ENCODE data around the gene OR51E2.

GRCh38 chr11:4645974-4646373 lies 51.7 kb downstream of the OR51E2 start:
- TF ChIP-seq CTCF (IDR thresholded peaks at IDR 0.05) (no peak), POLR2A (IDR thresholded peaks at IDR 0.05) (no peak)

Data from esophagus squamous epithelium (tissue), 4 donors.